Measurements from ENCODE around the gene ORC3.
"Not testable (repeated sequence)": the region's sequence is repeated elsewhere in the genome, so short reads cannot be mapped to it uniquely, and the experiment has no call there.

Gene ORC3

GRCh38 chr6:87706187-87706966, 116.4 kb downstream of the ORC3 start:
- no peak overlapping the region for H3K4me2 ChIP-seq (ENCODE audit: low read length)
- no peaks in the 10 kb centered on the region for H3K9me3 ChIP-seq (ENCODE audit: control insufficient read depth, low read length)
- no peak for TF ChIP-seq CTCF (IDR thresholded peaks at IDR 0.05)
- H3K27ac ChIP-seq, result no peak overlapping the region
- no peaks in the 10 kb centered on the region for H3K27me3 ChIP-seq (ENCODE audit: control insufficient read depth, insufficient read depth, low read length)
- H3K9ac ChIP-seq, result no peak overlapping the region
- no peaks in the 10 kb centered on the region for H3K36me3 ChIP-seq (ENCODE audit: control insufficient read depth, insufficient read depth, low read length)
- no peaks in the 10 kb centered on the region for H3K4me1 ChIP-seq
- H3K4me3 ChIP-seq (ENCODE audit: low read depth, low read length), result no peak overlapping the region
- no peak overlapping the region for H2AFZ ChIP-seq
- H3K79me2 ChIP-seq, result peaks cover 3% of the 10 kb centered on the region

- H3K9ac ChIP-seq; H3K4me3 ChIP-seq (ENCODE audit: low read depth, low read length); H3K4me1 ChIP-seq; H3K9me3 ChIP-seq (ENCODE audit: control insufficient read depth, low read length); H3K36me3 ChIP-seq (ENCODE audit: control insufficient read depth, insufficient read depth, low read length); H3K79me2 ChIP-seq; H3K4me2 ChIP-seq (ENCODE audit: low read length); H3K27ac ChIP-seq; H3K27me3 ChIP-seq (ENCODE audit: control insufficient read depth, insufficient read depth, low read length); H2AFZ ChIP-seq: not testable (repeated sequence)
These were observed 118.9 kb downstream of the ORC3 start for GRCh38 chr6:87708581-87709427.

GRCh38 chr6:87710090-87710489, 120.2 kb downstream of the ORC3 start:
- TF ChIP-seq CTCF (IDR thresholded peaks at IDR 0.05), result no peak
- H3K36me3 ChIP-seq (ENCODE audit: control insufficient read depth, insufficient read depth, low read length), result no peaks in the 10 kb centered on the region
- no peak overlapping the region for H3K4me2 ChIP-seq (ENCODE audit: low read length)
- H3K79me2 ChIP-seq, result no peaks in the 10 kb centered on the region
- H3K9ac ChIP-seq, result no peak overlapping the region
- H3K9me3 ChIP-seq (ENCODE audit: control insufficient read depth, low read length), result no peaks in the 10 kb centered on the region
- H3K4me1 ChIP-seq, result no peaks in the 10 kb centered on the region
- H3K27ac ChIP-seq, result no peak overlapping the region
- no peak overlapping the region for H2AFZ ChIP-seq
- H3K27me3 ChIP-seq (ENCODE audit: control insufficient read depth, insufficient read depth, low read length), result no peaks in the 10 kb centered on the region
- H3K4me3 ChIP-seq (ENCODE audit: low read depth, low read length), result no peak overlapping the region

- H3K36me3 ChIP-seq (ENCODE audit: control insufficient read depth, insufficient read depth, low read length); H3K4me2 ChIP-seq (ENCODE audit: low read length): not testable (repeated sequence)
These were observed 122.8 kb downstream of the ORC3 start for GRCh38 chr6:87712713-87713112.

GRCh38 chr6:87714093-87714842, 124.3 kb downstream of the ORC3 start:
- H3K79me2 ChIP-seq, result no peaks in the 10 kb centered on the region
- no peak overlapping the region for H3K4me3 ChIP-seq (ENCODE audit: low read depth, low read length)
- H3K36me3 ChIP-seq (ENCODE audit: control insufficient read depth, insufficient read depth, low read length), result no peaks in the 10 kb centered on the region
- no peak overlapping the region for H2AFZ ChIP-seq
- H3K27ac ChIP-seq, result no peak overlapping the region
- no peak for TF ChIP-seq CTCF (IDR thresholded peaks at IDR 0.05)
- no peaks in the 10 kb centered on the region for H3K9me3 ChIP-seq (ENCODE audit: control insufficient read depth, low read length)
- no peak overlapping the region for H3K9ac ChIP-seq
- H3K4me1 ChIP-seq, result no peaks in the 10 kb centered on the region
- H3K27me3 ChIP-seq (ENCODE audit: control insufficient read depth, insufficient read depth, low read length), result no peaks in the 10 kb centered on the region
- H3K4me2 ChIP-seq (ENCODE audit: low read length), result no peak overlapping the region

More at GRCh38 chr6:87712713-87713112, 122.8 kb downstream of the ORC3 start:
- not testable (repeated sequence) for H3K4me3 ChIP-seq (ENCODE audit: low read depth, low read length); H2AFZ ChIP-seq; H3K27ac ChIP-seq; H3K9ac ChIP-seq; H3K9me3 ChIP-seq (ENCODE audit: control insufficient read depth, low read length); H3K79me2 ChIP-seq; H3K4me1 ChIP-seq; H3K27me3 ChIP-seq (ENCODE audit: control insufficient read depth, insufficient read depth, low read length)

Measured in parathyroid adenoma (tissue), 2 donors.